GM18909 (cell line): ENCODE measurements around the gene CHCHD5.
A peak's percentile ranks its signal among the peaks of the same experiment; 100 is the strongest.
"Not testable (repeated sequence)": the region's sequence is repeated elsewhere in the genome, so short reads cannot be mapped to it uniquely, and the experiment has no call there.

ENCODE experiments used
- ATAC-seq: cut with Tn5 transposase; IDR thresholded peaks from one replicate; pipeline ENCODE4 v1.9.1; 2021; ENCODE audit warnings: mild to moderate bottlenecking; ENCODE audit not compliant: unreplicated experiment, poor library complexity

CHCHD5 gene

GRCh38 chr2:112584134-112584890 lies at the start of gene CHCHD5:
CHCHD5 (plus strand) TSS chr2:112584609; CDS start chr2:112584648, 39 bp downstream.
- ATAC-seq = peak; percentile 89

GRCh38 chr2:112534826-112535225 lies 49.6 kb upstream of the CHCHD5 start:
- ATAC-seq = no peak

- not testable (repeated sequence) for ATAC-seq
Observed at GRCh38 chr2:112536665-112537064, 47.7 kb upstream of the CHCHD5 start.

GRCh38 chr2:112539306-112539705 lies 45.1 kb upstream of the CHCHD5 start:
- no peak for ATAC-seq

- ATAC-seq = no peak
Observed at GRCh38 chr2:112540906-112541305, 43.5 kb upstream of the CHCHD5 start.

- ATAC-seq = peak; percentile 59
Observed at GRCh38 chr2:112541315-112542122, 42.9 kb upstream of the CHCHD5 start.

- peak; percentile 85 for ATAC-seq
Observed at GRCh38 chr2:112542123-112542983, 42.1 kb upstream of the CHCHD5 start, which contains the start of gene POLR1B. POLR1B (plus strand) TSS chr2:112542465; CDS start chr2:112542495, 30 bp downstream.

GRCh38 chr2:112542984-112543661 lies 41.3 kb upstream of the CHCHD5 start:
- ATAC-seq = no peak

GRCh38 chr2:112547333-112547732 lies 37.1 kb upstream of the CHCHD5 start:
- no peak for ATAC-seq

- no peak for ATAC-seq
Observed at GRCh38 chr2:112548980-112549379, 35.4 kb upstream of the CHCHD5 start.

GRCh38 chr2:112566104-112566503 lies 18.3 kb upstream of the CHCHD5 start:
- peak; percentile 80 for ATAC-seq

- peak; percentile 30 for ATAC-seq
Observed at GRCh38 chr2:112566508-112566907, 17.9 kb upstream of the CHCHD5 start.

GRCh38 chr2:112572005-112572404 lies 12.4 kb upstream of the CHCHD5 start:
- ATAC-seq = no peak

GRCh38 chr2:112577756-112578155 lies 6.7 kb upstream of the CHCHD5 start:
- ATAC-seq = no peak

GRCh38 chr2:112579241-112579640 lies 5.2 kb upstream of the CHCHD5 start:
- no peak for ATAC-seq

GRCh38 chr2:112580084-112580483 lies 4.3 kb upstream of the CHCHD5 start:
- ATAC-seq = no peak

GRCh38 chr2:112582314-112582746 lies 2.1 kb upstream of the CHCHD5 start:
- no peak for ATAC-seq

- no peak for ATAC-seq
Observed at GRCh38 chr2:112583497-112584133, 794 bp upstream of the CHCHD5 start.

- no peak for ATAC-seq
Observed at GRCh38 chr2:112584891-112585250, 462 bp downstream of the CHCHD5 start.
